Testis (tissue), 3 donors: Measurements from ENCODE around the gene GPC4. TPM values are rescaled to one million over a fixed set of nuclear protein-coding genes. Genes with fewer than 3 reads are reported as not detected.

ENCODE experiments used
- DNase-seq: peaks from one replicate; pipeline ENCODE4 v3.0.0-alpha.2; 2019
- H3K27ac ChIP-seq, 2 donors: fragments of 200-600 bp; sonication (generic); one replicate each; pipeline ENCODE4 v1.5.1; 2019
- H3K27me3 ChIP-seq: fragments of 200-600 bp; sonication (generic); one replicate; pipeline ENCODE4 v1.5.1; 2019
- H3K36me3 ChIP-seq: fragments of 200-600 bp; sonication (generic); one replicate; pipeline ENCODE4 v1.5.1; 2017; ENCODE audit warnings: low read depth; ENCODE audit errors: missing control alignments
- H3K4me1 ChIP-seq: fragments of 200-600 bp; sonication (generic); one replicate; pipeline ENCODE4 v1.5.1; 2019
- H3K4me3 ChIP-seq, 2 donors: fragments of 200-600 bp; sonication (generic); one replicate each; pipeline ENCODE4 v1.5.1; 2017 to 2019
- H3K9me3 ChIP-seq: fragments of 200-600 bp; sonication (generic); one replicate; pipeline ENCODE4 v1.5.1; 2017
- CTCF ChIP-seq, 3 experiments: fragments of 450-650 bp in 2 of 3; fragments of 200-600 bp in 1 of 3; sonication (generic) in 1 of 3; IDR thresholded peaks; one replicate each; pipeline ENCODE4 v1.5.1; 2016 to 2019; ENCODE audit warnings: antibody characterized with exemption in 3 of 3, mild to moderate bottlenecking in 2 of 3, moderate library complexity in 1 of 3
- POLR2A ChIP-seq: fragments of 450-650 bp; IDR thresholded peaks from one replicate; pipeline ENCODE4 v1.6.1; 2017; ENCODE audit warnings: antibody characterized with exemption, mild to moderate bottlenecking, moderate library complexity
- WGBS, 2 donors: methylation state at CpG; one replicate each; pipeline ENCODE4 v1.1.5; 2018; 5-methylcytosine and 5-hydroxymethylcytosine counted together
- intact Hi-C: fragments of 100-400 bp; cut with DNase I; formaldehyde crosslinking; loops from one replicate; pipeline ENCODE4 v1.15.1; 2023; ENCODE audit warnings: low total_unique reads
- polyA plus RNA-seq: library from polyadenylated mRNA; stranded (reverse); fragments of 350-450 nt; fragmentation: Illumina TruSeq; extraction: RNeasy Lipid Tissue Mini Kit (QIAGEN cat#74804); gene quantifications from one replicate; pipeline ENCODE4 v1.2.3, GENCODE V29; 2014; ENCODE audit warnings: low read depth, low replicate concordance; ENCODE audit not compliant: insufficient read depth
- total RNA-seq, 2 donors: library from RNA; depleted of rRNA; stranded (reverse); fragments of >200 nt; gene quantifications; one replicate each; pipeline ENCODE4 v1.2.3, GENCODE V29; 2016

Gene GPC4
- total and polyA plus RNA-seq, 3 donors from 2014 or later: 13.8 to 17.8 (median 15.9) TPM

- TF ChIP-seq POLR2A (no peak), CTCF (IDR thresholded peaks at IDR 0.05) (no peak)
- Histone ChIP-seq H3K27me3 (no peaks in the 10 kb centered on the region), H3K9me3 (no peaks in the 10 kb centered on the region), H3K36me3 (no peaks in the 10 kb centered on the region), H3K27ac (no peak overlapping the region), H3K4me3 (no peak overlapping the region), H3K4me1 (no peaks in the 10 kb centered on the region)
- 81 to 83% methylated on average over 2 of the region's 2 CpGs for WGBS, 2 donors
- DNase-seq: no peak
- intact Hi-C loops: no loop called here
Observed at GRCh38 chrX:133437766-133438165, 22.5 kb upstream of the GPC4 start.

GRCh38 chrX:133437356-133437755, 22.1 kb upstream of the GPC4 start:
- Histone ChIP-seq H3K4me3 (no peak overlapping the region), H3K27ac (no peak overlapping the region), H3K4me1 (no peaks in the 10 kb centered on the region), H3K9me3 (no peaks in the 10 kb centered on the region), H3K27me3 (no peaks in the 10 kb centered on the region), H3K36me3 (no peaks in the 10 kb centered on the region)
- 90 to 100% methylated on average over 1 to 4 of the region's 4 CpGs for WGBS, 2 donors
- TF ChIP-seq CTCF (IDR thresholded peaks at IDR 0.05): no peak
- TF ChIP-seq POLR2A: no peak
- no peak for DNase-seq
- intact Hi-C loops: no loop called here

GRCh38 chrX:133435544-133436124, 20.3 kb upstream of the GPC4 start:
- no peaks in the 10 kb centered on the region for H3K4me1 ChIP-seq
- no peak for DNase-seq
- H3K4me3 ChIP-seq: no peak overlapping the region
- H3K27me3 ChIP-seq: no peaks in the 10 kb centered on the region
- WGBS, 2 donors: 83 to 90% methylated on average over 4 to 6 of the region's 6 CpGs
- TF ChIP-seq POLR2A (no peak), CTCF (IDR thresholded peaks at IDR 0.05) (no peak)
- intact Hi-C loops: no loop called here
- no peaks in the 10 kb centered on the region for H3K36me3 ChIP-seq
- no peaks in the 10 kb centered on the region for H3K9me3 ChIP-seq
- no peak overlapping the region for H3K27ac ChIP-seq

- DNase-seq: peak; percentile 60
- H3K4me3 ChIP-seq: no peak overlapping the region
- H3K27ac ChIP-seq: no peak overlapping the region
- H3K36me3 ChIP-seq: no peaks in the 10 kb centered on the region
- H3K4me1 ChIP-seq: no peaks in the 10 kb centered on the region
- intact Hi-C loops: no loop called here
- no peak for TF ChIP-seq POLR2A
- no peak for TF ChIP-seq CTCF (IDR thresholded peaks at IDR 0.05)
- WGBS, 2 donors: 33 to 57% methylated on average over 4 of the region's 4 CpGs
- H3K9me3 ChIP-seq: no peaks in the 10 kb centered on the region
- no peaks in the 10 kb centered on the region for H3K27me3 ChIP-seq
Observed at GRCh38 chrX:133434197-133434820, 19.0 kb upstream of the GPC4 start.

- Histone ChIP-seq H3K4me1 (no peaks in the 10 kb centered on the region), H3K27me3 (no peaks in the 10 kb centered on the region), H3K9me3 (no peaks in the 10 kb centered on the region), H3K27ac (no peak overlapping the region), H3K36me3 (no peaks in the 10 kb centered on the region), H3K4me3 (no peak overlapping the region)
- no peak for DNase-seq
- 88 to 100% methylated on average over 2 of the region's 2 CpGs for WGBS, 2 donors
- TF ChIP-seq POLR2A (no peak), CTCF (IDR thresholded peaks at IDR 0.05) (no peak)
- intact Hi-C loops: no loop called here
Observed at GRCh38 chrX:133419911-133420310, 4.6 kb upstream of the GPC4 start.
